ENCODE data around the gene DYDC2.

Gene DYDC2

DNA sequence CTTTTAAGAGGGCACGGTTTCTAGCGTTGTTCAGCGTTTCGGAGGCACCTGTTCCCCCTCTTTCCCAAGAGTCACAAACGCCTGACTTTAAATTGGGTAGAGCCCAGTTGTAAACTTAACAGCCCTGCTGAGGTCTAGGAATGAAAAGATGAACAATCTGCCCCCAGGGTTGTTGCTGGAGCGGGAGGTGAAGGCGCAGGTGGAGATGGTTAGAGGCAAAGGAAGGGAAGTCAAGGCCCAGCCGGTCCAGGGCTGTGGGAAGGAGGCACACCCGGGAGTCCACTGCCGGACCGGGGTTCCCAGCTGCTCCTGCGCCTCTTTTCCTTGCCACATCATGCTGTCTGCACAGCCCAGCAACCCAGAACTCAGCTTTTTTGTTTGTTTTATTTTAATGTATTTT lies 52.5 kb downstream of the DYDC2 start:
- peak overlapping the region; percentile 61 to 68 for H3K4me3 ChIP-seq (ENCODE audit: low read depth in 1 of 2, low read length in 1 of 2)
- TF ChIP-seq, protein P1, sequence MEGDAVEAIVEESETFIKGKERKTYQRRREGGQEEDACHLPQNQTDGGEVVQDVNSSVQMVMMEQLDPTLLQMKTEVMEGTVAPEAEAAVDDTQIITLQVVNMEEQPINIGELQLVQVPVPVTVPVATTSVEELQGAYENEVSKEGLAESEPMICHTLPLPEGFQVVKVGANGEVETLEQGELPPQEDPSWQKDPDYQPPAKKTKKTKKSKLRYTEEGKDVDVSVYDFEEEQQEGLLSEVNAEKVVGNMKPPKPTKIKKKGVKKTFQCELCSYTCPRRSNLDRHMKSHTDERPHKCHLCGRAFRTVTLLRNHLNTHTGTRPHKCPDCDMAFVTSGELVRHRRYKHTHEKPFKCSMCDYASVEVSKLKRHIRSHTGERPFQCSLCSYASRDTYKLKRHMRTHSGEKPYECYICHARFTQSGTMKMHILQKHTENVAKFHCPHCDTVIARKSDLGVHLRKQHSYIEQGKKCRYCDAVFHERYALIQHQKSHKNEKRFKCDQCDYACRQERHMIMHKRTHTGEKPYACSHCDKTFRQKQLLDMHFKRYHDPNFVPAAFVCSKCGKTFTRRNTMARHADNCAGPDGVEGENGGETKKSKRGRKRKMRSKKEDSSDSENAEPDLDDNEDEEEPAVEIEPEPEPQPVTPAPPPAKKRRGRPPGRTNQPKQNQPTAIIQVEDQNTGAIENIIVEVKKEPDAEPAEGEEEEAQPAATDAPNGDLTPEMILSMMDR (IDR thresholded peaks at IDR 0.05), result no peak
- peaks cover 62% of the 10 kb centered on the region for H3K27me3 ChIP-seq
- H3K27ac ChIP-seq, result no peak overlapping the region
- H3K4me1 ChIP-seq (ENCODE audit: control insufficient read depth in 1 of 2, insufficient read depth in 1 of 2, low read depth in 1 of 2, low read length in 1 of 2), result peaks cover 13 to 14% of the 10 kb centered on the region in 2 experiments
- no peaks in the 10 kb centered on the region for H3K36me3 ChIP-seq
- no peaks in the 10 kb centered on the region for H3K9me3 ChIP-seq

DNA sequence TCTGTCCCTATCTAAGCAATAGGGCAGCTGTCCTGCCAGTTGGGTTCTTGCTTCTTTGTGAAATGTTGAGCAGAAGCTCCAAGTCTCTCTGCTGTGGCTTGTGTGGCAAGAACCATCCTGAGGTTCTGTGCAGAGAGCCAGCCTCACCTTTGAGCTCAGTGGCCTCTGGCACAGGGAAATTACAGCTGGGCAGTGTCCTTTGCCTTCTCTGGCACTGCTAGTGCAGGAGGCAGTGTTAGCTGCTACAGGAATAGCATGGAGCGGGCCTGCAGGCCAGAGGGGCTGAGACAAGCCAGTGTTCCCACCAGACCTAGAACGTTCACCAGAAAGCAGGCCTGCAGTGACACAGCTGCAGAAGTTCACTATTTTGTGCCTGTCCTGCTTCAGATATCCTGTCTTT lies 53.5 kb downstream of the DYDC2 start:
- Histone ChIP-seq H3K27ac (no peak overlapping the region), H3K4me1 (ENCODE audit: control insufficient read depth in 1 of 2, insufficient read depth in 1 of 2, low read depth in 1 of 2, low read length in 1 of 2) (peaks cover 13 to 14% of the 10 kb centered on the region in 2 experiments), H3K4me3 (ENCODE audit: low read depth in 1 of 2, low read length in 1 of 2) (no peak overlapping the region), H3K9me3 (no peaks in the 10 kb centered on the region), H3K27me3 (peaks cover 57% of the 10 kb centered on the region), H3K36me3 (no peaks in the 10 kb centered on the region)
- TF ChIP-seq, protein P1 (IDR thresholded peaks at IDR 0.05), result no peak

DNA sequence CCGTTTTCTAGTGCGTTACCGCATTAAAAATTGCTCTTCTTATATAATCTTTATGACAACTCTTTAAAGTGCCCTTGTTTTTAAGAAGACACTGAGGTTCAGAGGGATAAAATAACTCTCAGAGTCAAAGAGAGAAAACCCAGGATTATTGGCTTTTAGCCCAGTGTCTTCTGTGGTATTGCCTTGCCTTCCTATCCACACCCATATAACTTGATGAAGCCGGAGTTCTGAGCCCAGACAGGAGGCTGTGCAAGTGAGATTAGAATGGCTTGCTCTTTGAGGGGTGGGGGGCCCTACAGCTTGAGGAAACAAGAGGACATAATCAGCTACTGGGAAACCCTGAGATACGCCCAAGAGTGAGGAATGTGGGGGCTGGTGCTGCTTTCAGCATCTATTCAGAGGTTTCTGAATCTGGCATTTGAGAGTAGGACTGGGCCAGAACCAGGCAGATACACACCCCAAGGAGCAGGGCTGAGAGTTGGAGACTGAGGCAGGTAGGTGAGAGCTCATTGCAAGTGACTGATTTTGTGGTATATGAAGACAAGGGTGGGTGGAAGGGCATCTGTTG lies 54.1 kb downstream of the DYDC2 start:
- no peak overlapping the region for H3K27ac ChIP-seq
- TF ChIP-seq, protein P1 (IDR thresholded peaks at IDR 0.05), result no peak
- peaks cover 52% of the 10 kb centered on the region for H3K27me3 ChIP-seq
- H3K9me3 ChIP-seq, result no peaks in the 10 kb centered on the region
- H3K4me1 ChIP-seq (ENCODE audit: control insufficient read depth in 1 of 2, insufficient read depth in 1 of 2, low read depth in 1 of 2, low read length in 1 of 2), result peaks cover 13 to 14% of the 10 kb centered on the region in 2 experiments
- H3K4me3 ChIP-seq (ENCODE audit: low read depth in 1 of 2, low read length in 1 of 2), result no peak overlapping the region
- H3K36me3 ChIP-seq, result no peaks in the 10 kb centered on the region

DNA sequence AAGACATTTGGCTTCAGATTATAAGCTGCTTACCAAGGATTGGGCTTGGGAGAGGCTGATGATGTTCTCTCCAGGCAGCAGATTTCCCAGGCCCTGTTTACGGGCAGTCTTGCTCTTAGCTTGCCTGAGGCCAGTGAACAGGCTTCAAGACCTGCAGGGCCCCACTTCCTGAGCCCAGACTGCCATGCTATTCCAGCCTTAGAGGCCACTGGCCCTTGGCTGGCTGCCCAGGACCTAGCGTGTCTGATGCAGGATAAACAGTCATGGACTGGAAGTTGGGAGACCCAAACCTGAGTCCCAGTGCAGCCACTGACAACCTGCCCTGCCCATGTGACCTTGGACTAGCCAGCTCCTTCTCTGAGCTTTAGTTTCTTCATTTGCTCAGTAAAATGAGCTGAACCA lies 54.7 kb downstream of the DYDC2 start:
- Histone ChIP-seq H3K9me3 (no peaks in the 10 kb centered on the region), H3K27ac (no peak overlapping the region), H3K27me3 (peaks cover 46% of the 10 kb centered on the region), H3K4me3 (ENCODE audit: low read depth in 1 of 2, low read length in 1 of 2) (no peak overlapping the region), H3K4me1 (ENCODE audit: control insufficient read depth in 1 of 2, insufficient read depth in 1 of 2, low read depth in 1 of 2, low read length in 1 of 2) (peaks cover 13 to 14% of the 10 kb centered on the region in 2 experiments), H3K36me3 (no peaks in the 10 kb centered on the region)
- TF ChIP-seq, protein P1 (IDR thresholded peaks at IDR 0.05), result no peak

DNA sequence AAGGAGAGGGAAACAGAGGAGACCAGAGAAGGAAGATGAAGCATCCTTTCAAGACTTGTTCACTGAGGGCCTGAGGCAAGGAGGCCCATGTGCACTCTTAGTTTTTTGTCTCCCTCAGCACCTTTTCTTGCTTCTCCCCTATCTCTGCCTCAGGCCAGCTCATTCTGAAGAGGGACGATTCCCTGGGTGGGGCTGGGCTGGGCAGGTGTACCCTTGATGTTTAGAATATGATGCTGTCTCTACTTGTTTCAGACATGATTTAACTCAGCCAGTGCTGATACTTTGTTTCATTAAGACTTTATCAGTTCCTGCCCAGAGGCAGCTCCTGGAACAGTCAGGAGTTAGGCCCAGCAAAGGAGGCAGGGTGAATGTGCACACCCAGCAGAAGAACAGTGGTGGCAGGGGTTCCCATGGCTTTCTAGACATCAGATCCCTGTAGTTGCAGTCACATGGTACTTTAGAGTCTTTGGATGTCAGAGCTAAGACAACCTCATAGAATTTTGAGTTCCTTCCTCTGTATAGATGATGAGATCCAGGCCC lies 55.2 kb downstream of the DYDC2 start:
- H3K27ac ChIP-seq, result no peak overlapping the region
- peaks cover 42% of the 10 kb centered on the region for H3K27me3 ChIP-seq
- peaks cover 13 to 14% of the 10 kb centered on the region in 2 experiments for H3K4me1 ChIP-seq (ENCODE audit: control insufficient read depth in 1 of 2, insufficient read depth in 1 of 2, low read depth in 1 of 2, low read length in 1 of 2)
- H3K36me3 ChIP-seq, result no peaks in the 10 kb centered on the region
- TF ChIP-seq, protein P1 (IDR thresholded peaks at IDR 0.05), result no peak
- no peak overlapping the region for H3K4me3 ChIP-seq (ENCODE audit: low read depth in 1 of 2, low read length in 1 of 2)
- H3K9me3 ChIP-seq, result no peaks in the 10 kb centered on the region
